GM19463 (cell line): ENCODE measurements around the gene PSRC1.
"Not testable (repeated sequence)": the region's sequence is repeated elsewhere in the genome, so short reads cannot be mapped to it uniquely, and the experiment has no call there.

Source experiments
- ATAC-seq: cut with Tn5 transposase; IDR thresholded peaks from one replicate; pipeline ENCODE4 v1.9.1; 2021; ENCODE audit warnings: mild to moderate bottlenecking, moderate library complexity; ENCODE audit not compliant: unreplicated experiment

The PSRC1 gene

DNA sequence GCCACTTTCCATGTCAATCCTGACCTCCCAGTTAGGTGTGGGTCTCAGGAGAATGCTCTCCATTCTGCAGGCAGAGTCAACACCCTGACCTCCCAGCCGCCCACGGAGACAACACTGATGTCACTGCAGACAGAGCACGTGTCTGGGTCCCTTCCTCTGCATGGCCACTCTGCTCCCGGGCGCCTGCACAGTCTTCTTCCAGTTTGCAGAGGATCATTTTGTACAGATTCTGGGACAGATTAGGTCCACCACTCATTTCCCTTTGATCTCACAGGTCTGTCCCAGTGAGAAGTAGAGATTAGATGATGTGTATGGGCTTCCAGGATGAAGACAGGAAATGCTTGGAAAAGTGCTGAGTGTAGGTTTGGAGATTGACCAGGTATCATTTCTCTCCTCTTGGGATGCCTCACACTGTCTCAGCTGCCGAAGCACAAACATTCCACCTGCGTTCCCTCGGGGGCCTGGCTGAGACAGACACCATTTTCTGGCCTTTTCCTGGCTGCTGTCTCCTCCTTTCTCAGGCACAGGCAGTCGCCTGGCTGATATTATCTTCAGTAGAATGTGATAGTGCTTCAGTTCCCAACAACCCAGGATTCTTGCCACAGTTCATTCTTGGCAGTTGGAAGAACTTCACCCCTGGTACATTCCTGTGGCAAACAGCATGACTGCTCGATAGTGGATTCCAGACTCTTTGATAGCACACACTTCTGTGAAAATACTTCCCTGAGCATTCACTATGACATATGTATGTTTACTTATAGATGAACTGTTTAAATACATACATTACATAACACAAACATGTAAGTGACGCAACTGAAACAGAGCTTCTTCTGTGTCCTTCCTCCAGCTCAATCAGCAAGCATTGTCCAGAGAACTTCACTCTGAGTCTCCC lies 16.0 kb upstream of the PSRC1 start:
- ATAC-seq, result no peak

DNA sequence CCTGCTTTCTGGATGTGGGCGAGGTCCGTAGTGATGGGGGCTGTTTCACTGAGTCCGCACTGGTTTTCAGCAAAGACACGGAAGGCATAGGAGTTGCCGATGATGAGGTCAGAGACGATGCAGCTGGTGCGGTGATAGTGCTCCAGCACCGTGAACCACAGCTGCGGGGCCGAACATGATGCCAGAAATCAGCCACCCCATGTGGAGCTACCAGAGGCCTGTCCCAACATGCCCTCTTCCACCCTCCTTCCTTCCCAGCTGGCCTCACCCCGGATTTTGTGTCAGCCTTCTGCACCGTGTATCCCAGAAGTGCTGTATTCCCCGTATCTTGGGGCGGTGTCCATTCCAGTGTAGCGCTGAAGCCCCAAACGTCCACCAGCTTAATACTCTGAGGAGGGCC lies 13.8 kb upstream of the PSRC1 start:
- ATAC-seq, result no peak

- ATAC-seq, result no peak
Measured at GRCh38 chr1:109295712-109296415, 12.9 kb upstream of the PSRC1 start.

DNA sequence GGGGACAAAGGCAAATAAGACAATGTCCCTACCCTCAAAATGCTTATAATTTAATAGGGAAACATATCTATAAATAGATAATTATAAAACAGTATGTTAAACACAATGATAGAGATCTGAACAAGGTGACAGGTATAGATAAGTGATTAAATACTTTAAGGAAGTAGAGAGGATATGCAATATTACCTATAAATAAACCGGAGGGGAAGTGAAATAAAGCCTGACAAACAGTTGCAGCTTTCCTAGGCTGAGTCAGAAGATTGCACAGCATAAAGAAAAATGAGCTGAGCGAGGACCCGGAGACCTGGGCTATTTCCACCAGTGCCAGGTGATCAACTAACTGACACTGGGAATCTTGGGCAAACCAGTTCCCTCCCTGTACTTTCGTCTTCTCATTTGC lies 11.5 kb upstream of the PSRC1 start:
- no peak for ATAC-seq

GRCh38 chr1:109293026-109293425 lies 10.1 kb upstream of the PSRC1 start:
- ATAC-seq, result no peak

DNA sequence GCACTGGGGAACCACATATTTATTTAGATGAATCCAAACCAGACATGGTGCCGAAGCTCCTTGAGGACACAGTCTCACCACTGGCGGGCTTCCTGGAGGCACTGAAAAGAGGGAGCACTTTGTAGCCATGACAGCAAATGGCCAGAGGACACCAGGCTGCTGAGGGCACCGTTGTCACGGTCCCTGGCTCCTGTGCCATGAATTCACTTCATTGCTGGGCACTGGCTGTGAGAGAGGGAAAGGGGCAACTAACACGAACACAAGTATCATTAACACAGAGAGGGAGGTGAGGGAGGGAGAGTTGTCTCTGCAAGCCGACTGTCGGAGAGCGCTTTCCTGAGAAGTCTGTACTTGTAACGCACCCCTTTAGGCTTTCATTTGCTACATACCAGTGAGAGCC lies 9.4 kb upstream of the PSRC1 start:
- no peak for ATAC-seq

- ATAC-seq, result no peak
Measured at GRCh38 chr1:109290998-109291397, 8.1 kb upstream of the PSRC1 start.

GRCh38 chr1:109290137-109290536 lies 7.2 kb upstream of the PSRC1 start:
- no peak for ATAC-seq

GRCh38 chr1:109286762-109287161 lies 3.8 kb upstream of the PSRC1 start:
- ATAC-seq, result not testable (repeated sequence)

DNA sequence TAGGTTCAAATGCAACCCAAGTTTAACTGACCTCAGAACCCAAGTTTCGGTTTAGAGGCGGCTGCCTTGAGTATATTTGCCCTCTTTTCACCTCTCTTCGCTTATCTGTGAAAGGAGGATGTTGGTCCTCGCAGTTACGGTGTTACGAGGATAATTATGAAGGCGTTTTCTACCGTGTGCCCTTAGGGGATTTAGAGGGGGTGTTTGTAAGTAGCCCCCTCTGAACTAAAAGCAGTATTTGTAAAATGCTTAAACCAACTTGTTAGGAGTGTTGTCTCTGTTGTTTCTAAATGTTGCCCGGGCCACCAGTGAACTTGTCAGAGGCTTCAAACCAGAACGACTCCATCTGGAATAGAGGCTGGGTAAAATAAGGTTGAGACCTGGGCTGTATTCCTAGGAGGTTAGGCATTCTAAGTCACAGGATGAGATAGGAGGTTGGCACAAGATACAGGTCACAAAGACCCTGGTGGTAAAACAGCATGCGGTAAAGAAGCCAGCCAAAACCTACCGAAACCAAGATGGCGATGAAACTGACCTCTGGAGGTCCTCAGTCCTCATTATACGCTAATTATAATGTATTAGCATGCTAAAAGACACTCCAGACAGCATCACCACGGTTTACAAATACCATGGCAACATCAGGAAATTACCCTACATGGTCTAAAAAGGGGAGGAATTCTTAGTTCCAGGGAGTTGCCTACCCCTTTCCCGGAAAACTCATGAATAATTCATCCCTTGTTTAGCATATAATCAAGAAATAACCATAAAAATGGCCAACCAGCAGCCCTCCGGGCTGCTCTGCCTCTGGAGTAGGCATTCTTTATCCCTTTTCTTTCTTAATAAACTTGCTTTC lies 1.0 kb upstream of the PSRC1 start:
- ATAC-seq, result peak; percentile 9

DNA sequence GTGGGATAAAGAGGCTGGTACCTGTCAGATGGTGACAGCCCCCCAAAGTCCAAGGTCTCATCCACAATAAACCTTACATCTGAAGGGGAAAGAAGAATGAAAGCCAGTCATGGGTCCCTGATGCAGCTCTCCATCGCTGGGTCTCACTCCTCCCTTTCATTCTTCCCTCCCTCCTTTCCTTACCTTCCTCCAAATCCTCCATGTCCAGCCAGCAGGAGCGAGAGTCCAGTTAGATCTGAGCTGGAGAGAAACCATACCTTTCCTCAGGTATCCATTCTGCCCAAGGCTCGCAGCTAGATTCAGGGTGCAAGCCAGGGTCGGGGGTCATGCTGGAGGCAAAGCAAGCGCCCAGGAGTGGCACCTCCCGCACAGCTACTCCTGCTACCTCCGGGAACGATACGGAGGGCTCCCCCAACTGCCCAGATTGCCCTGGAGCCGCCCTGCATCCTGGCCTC lies 421 bp downstream of the PSRC1 start:
- ATAC-seq, result no peak

DNA sequence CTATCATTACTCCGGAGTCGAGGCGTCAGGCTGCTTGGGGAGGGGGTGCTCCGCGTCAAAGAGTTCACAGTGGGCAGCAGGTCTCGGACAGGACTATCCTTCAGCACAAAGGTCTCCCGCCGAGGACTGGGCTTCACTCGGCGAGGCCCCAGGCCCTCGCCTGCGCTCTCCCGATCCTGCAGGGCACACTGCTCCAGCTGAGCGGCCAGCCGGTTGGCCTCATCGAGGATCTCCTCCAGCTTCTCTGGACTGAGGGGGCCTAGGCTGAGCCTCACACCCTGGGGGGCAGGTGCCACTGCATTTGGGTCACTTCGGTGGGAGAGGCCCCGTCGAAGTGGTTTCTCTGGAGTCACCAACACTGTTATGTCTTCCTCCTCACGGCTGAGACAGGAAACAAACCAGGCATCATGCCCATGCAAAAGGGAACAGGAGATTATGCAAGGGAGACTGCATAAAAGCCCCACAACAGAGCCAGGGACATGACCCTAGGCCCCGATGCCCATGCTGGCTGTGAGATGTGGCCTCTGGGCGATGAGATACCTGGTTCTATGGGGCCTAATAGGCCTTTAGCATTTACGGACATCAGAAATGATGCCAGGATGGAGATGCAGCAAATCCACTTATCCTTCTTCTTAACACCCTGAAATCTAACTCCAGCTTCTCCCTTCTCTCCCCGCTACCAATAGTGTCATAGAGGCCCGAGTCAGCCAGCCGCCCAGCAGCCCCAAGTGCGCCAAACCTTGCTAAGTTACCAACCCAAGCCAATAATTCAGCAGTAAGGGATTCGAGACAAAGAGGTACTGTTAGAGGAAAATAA lies 1.1 kb downstream of the PSRC1 start:
- no peak for ATAC-seq

DNA sequence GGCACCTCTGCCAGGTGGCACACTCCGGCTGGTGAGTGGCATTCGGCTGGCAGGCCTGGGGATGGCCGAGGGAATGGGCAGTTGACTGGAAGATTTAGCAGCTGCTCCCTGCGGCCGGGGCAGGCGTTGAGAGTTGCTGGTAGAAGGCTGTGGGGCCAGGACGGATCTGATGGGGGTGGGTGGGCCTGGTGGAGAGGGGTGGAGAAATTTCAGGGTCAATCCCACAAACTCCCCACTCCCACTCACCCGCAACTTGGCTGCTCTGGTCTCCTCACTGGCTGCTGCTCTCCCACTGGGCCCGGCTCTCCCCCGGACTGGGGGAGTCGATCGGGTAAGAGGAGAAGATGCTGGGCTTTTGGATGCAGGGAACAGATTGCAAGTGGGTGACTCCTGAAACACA lies 2.1 kb downstream of the PSRC1 start:
- ATAC-seq, result no peak

- no peak for ATAC-seq
Measured at GRCh38 chr1:109279615-109280278, 3.2 kb downstream of the PSRC1 start.

DNA sequence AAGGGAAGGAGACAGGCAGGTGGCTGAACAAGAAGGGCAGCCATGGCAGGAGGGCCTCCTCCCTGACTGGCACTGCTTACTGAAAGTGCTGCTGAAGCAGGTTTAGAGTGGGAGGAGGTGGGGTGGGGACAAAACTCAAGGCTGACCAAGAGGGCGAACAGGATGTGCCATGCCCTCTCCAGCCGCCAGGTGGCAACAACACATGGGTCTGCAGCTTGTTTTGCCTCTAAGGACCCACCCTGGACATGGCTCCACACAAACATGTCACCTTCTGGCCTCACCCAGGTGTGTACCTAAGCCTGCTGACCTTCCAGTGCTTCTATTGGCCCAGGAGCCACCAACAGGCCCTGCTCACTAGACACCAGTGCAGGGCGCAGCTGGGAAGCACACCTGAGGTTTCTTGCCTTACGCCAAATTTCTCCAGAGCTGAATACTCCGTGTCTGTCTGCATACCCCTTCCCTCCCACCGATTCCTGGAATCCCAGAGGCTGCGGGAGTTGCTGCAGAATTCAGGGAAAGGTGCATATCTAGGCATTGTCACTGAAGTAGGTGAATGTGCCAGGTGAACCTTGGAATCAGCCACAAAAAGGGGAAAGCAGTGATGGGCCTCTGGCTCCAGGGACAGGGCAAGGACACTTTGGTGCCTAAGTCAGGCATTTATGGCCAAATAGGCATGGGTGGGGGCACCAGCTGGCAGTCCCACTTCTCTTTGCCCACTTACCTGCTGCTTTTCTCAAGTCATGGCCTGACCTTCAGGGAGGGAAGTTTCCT lies 5.3 kb downstream of the PSRC1 start:
- ATAC-seq, result peak; percentile 84

DNA sequence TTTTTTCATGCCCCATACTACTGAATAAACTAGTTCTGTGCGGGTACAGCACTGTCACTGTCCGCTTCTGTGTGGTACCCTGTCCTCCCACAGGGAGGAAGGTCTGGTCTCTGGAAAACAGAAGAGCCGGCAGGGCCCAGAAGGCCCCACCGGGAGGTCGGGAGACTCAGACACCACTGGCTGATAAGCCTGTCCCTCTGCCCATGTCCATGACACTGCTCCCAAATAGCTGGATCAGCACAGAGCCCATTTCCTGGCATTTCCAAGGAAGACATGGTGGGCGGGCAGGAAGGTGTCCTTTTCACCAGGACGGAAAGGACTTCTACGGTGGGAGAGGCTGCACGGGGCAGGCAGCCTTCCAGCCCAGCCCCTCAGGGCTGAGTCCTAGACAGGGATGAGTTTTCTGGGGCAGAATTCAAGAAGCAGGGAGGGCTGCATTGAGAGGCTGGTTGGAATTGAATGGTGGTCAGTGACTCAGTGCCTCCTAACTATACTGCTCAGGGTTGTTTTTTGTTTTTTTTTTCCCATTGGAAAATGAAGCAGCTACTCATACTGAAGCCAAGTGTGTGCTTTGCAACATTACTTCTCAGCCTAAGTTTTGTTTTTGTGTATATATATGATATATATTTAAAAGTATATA lies 7.1 kb downstream of the PSRC1 start:
- no peak for ATAC-seq

- ATAC-seq, result no peak
Measured at GRCh38 chr1:109274533-109275476, 8.1 kb downstream of the PSRC1 start.
